OCI-LY7 (cell line): ENCODE data around the gene CENPVL1.

Experiments used
- CTCF ChIP-seq: fragments of 200-600 bp; sonication (generic); conservative IDR thresholded peaks from 2 replicates; pipeline ENCODE4 v1.5.1; 2014; ENCODE audit warnings: mild to moderate bottlenecking, antibody characterized with exemption, low read length, moderate library complexity, mixed read lengths
- EZH2phosphoT487 ChIP-seq: fragments of 200-600 bp; sonication (generic); IDR thresholded peaks from 2 replicates; pipeline ENCODE4 v1.6.1; 2018; ENCODE audit warnings: low read depth, borderline replicate concordance, mild to moderate bottlenecking, mixed run types, antibody characterized with exemption, low read length, moderate library complexity, mixed read lengths

GRCh38 chrX:51697397-51697796, 12.9 kb upstream of the CENPVL1 start:
- TF ChIP-seq CTCF (no peak), EZH2phosphoT487 (no peak)
